Astrocyte (in vitro differentiated cells and primary cell): ENCODE measurements around the gene TRPM2. TPM values are rescaled to one million over a fixed set of nuclear protein-coding genes. Genes with fewer than 3 reads are reported as not detected.

Experiments used
- DNase-seq: peaks from one replicate; pipeline ENCODE4 v3.0.0-alpha.2; 2010; ENCODE audit warnings: low read depth
- FAIRE-seq: peaks from 2 replicates; lab custom pipeline; 2011; peaks lifted over from hg19 to GRCh38; lab: Jason Lieb, UNC
- H2AFZ ChIP-seq: 2 replicates; pipeline ENCODE4 v1.6.0; 2012; ENCODE audit warnings: low read depth, low read length, inconsistent platforms
- H3K27ac ChIP-seq: 2 replicates; pipeline ENCODE4 v1.5.1; 2011; ENCODE audit warnings: low read depth, low read length, inconsistent platforms
- H3K27me3 ChIP-seq: 2 replicates; pipeline ENCODE4 v1.6.0; 2011; ENCODE audit warnings: low read length, inconsistent platforms; ENCODE audit not compliant: insufficient read depth
- H3K36me3 ChIP-seq: 2 replicates; pipeline ENCODE4 v1.5.1; 2011; ENCODE audit warnings: low read length, inconsistent platforms; ENCODE audit not compliant: insufficient read depth
- H3K4me1 ChIP-seq: 2 replicates; pipeline ENCODE4 v1.5.1; 2011; ENCODE audit warnings: low read length, inconsistent platforms; ENCODE audit not compliant: insufficient read depth
- H3K4me2 ChIP-seq: 2 replicates; pipeline ENCODE4 v1.6.0; 2012; ENCODE audit warnings: low read length, inconsistent platforms
- H3K4me3 ChIP-seq: 2 replicates; pipeline ENCODE4 v1.5.1; 2011; ENCODE audit warnings: low read depth, mild to moderate bottlenecking, low read length, inconsistent platforms; ENCODE audit not compliant: insufficient read depth
- H3K79me2 ChIP-seq: 2 replicates; pipeline ENCODE4 v1.6.0; 2012; ENCODE audit warnings: mild to moderate bottlenecking, low read length, inconsistent platforms; ENCODE audit not compliant: insufficient read depth
- H3K9ac ChIP-seq: 2 replicates; pipeline ENCODE4 v1.6.0; 2012; ENCODE audit warnings: mild to moderate bottlenecking, low read length, inconsistent platforms
- H3K9me3 ChIP-seq: 2 replicates; pipeline ENCODE4 v1.5.1; 2012; ENCODE audit warnings: low read depth, mild to moderate bottlenecking, low read length, inconsistent platforms; ENCODE audit not compliant: insufficient read depth
- H4K20me1 ChIP-seq: 2 replicates; pipeline ENCODE4 v1.6.0; 2012; ENCODE audit warnings: low read length, inconsistent platforms; ENCODE audit not compliant: insufficient read depth
- H3K27ac Mint-ChIP-seq: one replicate; pipeline ENCODE4 v1.8.0; 2021; ENCODE audit warnings: mild to moderate bottlenecking, mixed read lengths; ENCODE audit not compliant: unreplicated experiment
- H3K27me3 Mint-ChIP-seq: one replicate; pipeline ENCODE4 v1.8.0; 2021; ENCODE audit warnings: low read depth, mixed read lengths; ENCODE audit not compliant: unreplicated experiment
- H3K36me3 Mint-ChIP-seq: one replicate; pipeline ENCODE4 v1.8.0; 2021; ENCODE audit warnings: low read depth, mixed read lengths; ENCODE audit not compliant: unreplicated experiment
- H3K4me1 Mint-ChIP-seq: one replicate; pipeline ENCODE4 v1.8.0; 2021; ENCODE audit warnings: low read depth, mixed read lengths; ENCODE audit not compliant: unreplicated experiment
- H3K4me3 Mint-ChIP-seq: one replicate; pipeline ENCODE4 v1.8.0; 2021; ENCODE audit warnings: mild to moderate bottlenecking, moderate library complexity, mixed read lengths; ENCODE audit not compliant: unreplicated experiment
- H3K9me3 Mint-ChIP-seq: one replicate; pipeline ENCODE4 v1.8.0; 2021; ENCODE audit warnings: mild to moderate bottlenecking, mixed read lengths; ENCODE audit not compliant: unreplicated experiment
- EZH2 ChIP-seq: IDR thresholded peaks from 2 replicates; pipeline ENCODE4 v1.6.1; 2012; ENCODE audit warnings: mild to moderate bottlenecking, low read length, inconsistent platforms; ENCODE audit not compliant: insufficient read depth
- total RNA-seq: library from RNA; stranded (reverse); gene quantifications from 2 replicates; pipeline ENCODE4 v1.2.1, GENCODE V29; 2021
- TF ChIP-seq, protein P1 (sequence below): IDR thresholded peaks from 2 replicates; pipeline ENCODE4 v1.5.1; 2011; ENCODE audit warnings: low read depth, mild to moderate bottlenecking, inconsistent platforms, low read length, moderate library complexity; ENCODE audit not compliant: insufficient read depth

The TRPM2 gene
- total RNA-seq, 1 donor from 2014 or later: 0.79 TPM

DNA sequence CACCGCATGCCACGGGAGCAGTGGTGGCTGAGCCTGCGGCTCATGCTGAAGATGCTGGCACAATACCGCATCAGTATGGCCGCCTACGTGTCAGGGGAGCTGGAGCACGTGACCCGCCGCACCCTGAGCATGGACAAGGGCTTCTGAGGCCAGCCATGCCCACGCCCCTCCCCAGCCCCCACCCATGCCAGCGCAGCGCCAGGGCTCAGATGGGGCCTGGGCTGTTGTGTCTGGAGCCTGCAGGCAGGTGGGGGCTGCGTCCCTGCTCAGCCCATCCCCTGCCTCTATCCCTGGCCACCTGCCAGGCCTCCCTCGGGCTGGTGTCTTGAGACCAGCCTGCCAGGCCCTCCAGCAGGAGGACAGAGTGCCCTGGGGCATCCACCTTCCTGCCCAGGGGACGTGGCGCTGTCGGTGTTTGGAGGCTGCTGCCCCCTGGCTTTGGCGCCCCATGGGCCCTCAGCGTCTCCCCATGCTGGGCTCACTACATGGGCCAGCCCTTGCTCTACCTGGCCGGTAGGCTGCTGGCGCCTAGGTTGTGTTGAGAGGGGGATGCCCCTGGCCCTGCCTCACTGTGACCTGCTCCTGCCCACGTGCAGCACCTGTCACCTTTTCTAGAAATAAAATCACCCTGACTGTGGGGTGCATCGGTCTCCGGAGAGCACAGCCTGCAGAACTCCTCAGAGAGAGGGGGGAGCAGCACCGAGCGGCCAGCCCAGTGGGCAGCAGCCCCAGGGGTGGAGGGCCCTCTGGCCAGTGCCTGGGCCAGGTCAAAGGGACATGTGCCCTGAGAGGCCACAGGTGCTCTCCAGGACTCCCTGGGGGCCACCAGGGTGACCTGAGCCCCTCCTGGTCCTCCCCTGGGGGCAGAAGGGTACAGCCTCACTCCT is 26.5 kb upstream of the TRPM2 start:
- TF ChIP-seq, protein P1, sequence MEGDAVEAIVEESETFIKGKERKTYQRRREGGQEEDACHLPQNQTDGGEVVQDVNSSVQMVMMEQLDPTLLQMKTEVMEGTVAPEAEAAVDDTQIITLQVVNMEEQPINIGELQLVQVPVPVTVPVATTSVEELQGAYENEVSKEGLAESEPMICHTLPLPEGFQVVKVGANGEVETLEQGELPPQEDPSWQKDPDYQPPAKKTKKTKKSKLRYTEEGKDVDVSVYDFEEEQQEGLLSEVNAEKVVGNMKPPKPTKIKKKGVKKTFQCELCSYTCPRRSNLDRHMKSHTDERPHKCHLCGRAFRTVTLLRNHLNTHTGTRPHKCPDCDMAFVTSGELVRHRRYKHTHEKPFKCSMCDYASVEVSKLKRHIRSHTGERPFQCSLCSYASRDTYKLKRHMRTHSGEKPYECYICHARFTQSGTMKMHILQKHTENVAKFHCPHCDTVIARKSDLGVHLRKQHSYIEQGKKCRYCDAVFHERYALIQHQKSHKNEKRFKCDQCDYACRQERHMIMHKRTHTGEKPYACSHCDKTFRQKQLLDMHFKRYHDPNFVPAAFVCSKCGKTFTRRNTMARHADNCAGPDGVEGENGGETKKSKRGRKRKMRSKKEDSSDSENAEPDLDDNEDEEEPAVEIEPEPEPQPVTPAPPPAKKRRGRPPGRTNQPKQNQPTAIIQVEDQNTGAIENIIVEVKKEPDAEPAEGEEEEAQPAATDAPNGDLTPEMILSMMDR: no peak
- no peak for TF ChIP-seq EZH2
- Mint-ChIP-seq H3K27ac (no peak overlapping the region), H3K9me3 (no peaks in the 10 kb centered on the region), H3K27me3 (peaks cover under 1% of the 10 kb centered on the region), H3K4me3 (no peak overlapping the region), H3K4me1 (peaks cover 2% of the 10 kb centered on the region), H3K36me3 (peaks cover under 1% of the 10 kb centered on the region)
- DNase-seq (no peak), FAIRE-seq (no peak)
- no peaks in the 10 kb centered on the region for H3K9me3 ChIP-seq
- no peaks in the 10 kb centered on the region for H3K27me3 ChIP-seq
- no peaks in the 10 kb centered on the region for H3K4me1 ChIP-seq
- no peaks in the 10 kb centered on the region for H3K36me3 ChIP-seq
- H3K4me2 ChIP-seq: no peak overlapping the region
- no peak overlapping the region for H3K27ac ChIP-seq
- no peak overlapping the region for H3K4me3 ChIP-seq
- peaks cover 4% of the 10 kb centered on the region for H4K20me1 ChIP-seq
- H2AFZ ChIP-seq: no peak overlapping the region
- no peaks in the 10 kb centered on the region for H3K79me2 ChIP-seq
- no peak overlapping the region for H3K9ac ChIP-seq

DNA sequence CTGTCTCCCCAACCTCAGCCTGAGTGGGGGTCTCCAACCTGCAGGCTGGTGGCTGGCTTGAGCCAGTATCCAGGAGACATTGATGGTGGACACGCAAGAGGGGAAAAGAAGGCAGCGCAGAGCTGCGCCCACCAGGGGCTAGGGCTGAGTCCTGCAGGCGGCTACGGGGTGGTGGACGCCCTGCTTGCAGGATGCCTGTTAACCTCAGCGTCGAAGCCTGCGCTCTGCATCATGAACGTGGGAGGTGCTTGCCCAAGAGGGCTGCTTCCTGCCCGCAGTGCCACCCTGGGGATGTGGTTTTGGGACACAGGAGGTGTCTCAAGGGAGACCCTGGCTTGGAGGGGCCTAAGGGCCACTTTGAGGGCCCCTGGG is 25.8 kb upstream of the TRPM2 start:
- H4K20me1 ChIP-seq: peaks cover 4% of the 10 kb centered on the region
- no peak overlapping the region for H3K4me3 ChIP-seq
- H3K4me3 Mint-ChIP-seq: no peak overlapping the region
- H2AFZ ChIP-seq: no peak overlapping the region
- H3K36me3 Mint-ChIP-seq: peaks cover 2% of the 10 kb centered on the region
- no peak overlapping the region for H3K27ac Mint-ChIP-seq
- H3K4me1 ChIP-seq: no peaks in the 10 kb centered on the region
- no peaks in the 10 kb centered on the region for H3K36me3 ChIP-seq
- H3K9me3 ChIP-seq: no peaks in the 10 kb centered on the region
- no peak overlapping the region for H3K9ac ChIP-seq
- DNase-seq (no peak), FAIRE-seq (no peak)
- H3K4me1 Mint-ChIP-seq: peaks cover 4% of the 10 kb centered on the region
- H3K27ac ChIP-seq: no peak overlapping the region
- peaks cover 2% of the 10 kb centered on the region for H3K27me3 Mint-ChIP-seq
- no peaks in the 10 kb centered on the region for H3K9me3 Mint-ChIP-seq
- no peak for TF ChIP-seq EZH2
- H3K27me3 ChIP-seq: no peaks in the 10 kb centered on the region
- no peak overlapping the region for H3K4me2 ChIP-seq
- H3K79me2 ChIP-seq: no peaks in the 10 kb centered on the region

DNA sequence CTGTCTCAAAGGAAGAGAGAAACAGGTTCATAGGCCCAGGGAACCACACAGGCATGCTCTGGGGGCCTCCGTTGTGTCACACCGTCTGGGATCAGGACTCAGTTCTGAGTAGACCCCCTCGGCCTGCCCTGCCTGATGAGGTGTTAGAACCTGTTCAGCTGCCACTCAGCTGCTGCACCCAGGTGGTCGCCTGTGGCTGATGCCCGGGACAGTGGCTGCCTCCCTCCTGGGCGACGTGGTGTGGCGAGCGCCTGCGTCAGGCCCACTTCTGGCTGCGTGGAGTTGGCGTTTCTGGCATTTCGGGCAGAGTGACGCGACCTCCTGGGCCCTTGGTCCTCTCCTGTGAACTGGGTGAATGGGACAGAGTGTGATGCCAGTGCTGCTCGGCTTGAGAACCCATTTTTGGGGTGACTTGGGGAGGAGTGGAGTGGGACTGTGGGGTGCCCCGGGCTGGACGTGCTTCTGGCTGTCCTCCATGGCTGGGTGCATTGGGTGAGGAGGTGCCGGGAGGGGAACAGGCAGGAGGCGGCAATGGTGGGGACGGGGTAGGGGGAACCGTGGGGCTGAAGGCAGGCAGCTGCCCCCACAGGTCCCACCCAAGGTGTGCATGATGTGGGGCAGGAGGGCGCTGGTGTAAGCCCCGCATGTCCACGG is 25.1 kb upstream of the TRPM2 start:
- H3K9ac ChIP-seq: no peak overlapping the region
- no peaks in the 10 kb centered on the region for H3K4me1 ChIP-seq
- H3K4me3 ChIP-seq: no peak overlapping the region
- no peaks in the 10 kb centered on the region for H3K27me3 ChIP-seq
- H3K9me3 Mint-ChIP-seq: no peaks in the 10 kb centered on the region
- H3K36me3 Mint-ChIP-seq: peaks cover 2% of the 10 kb centered on the region
- H3K27ac ChIP-seq: no peak overlapping the region
- no peak for DNase-seq
- no peak for FAIRE-seq
- H3K79me2 ChIP-seq: no peaks in the 10 kb centered on the region
- no peaks in the 10 kb centered on the region for H3K9me3 ChIP-seq
- peaks cover 2% of the 10 kb centered on the region for H3K27me3 Mint-ChIP-seq
- no peaks in the 10 kb centered on the region for H3K36me3 ChIP-seq
- H3K4me2 ChIP-seq: no peak overlapping the region
- peaks cover 4% of the 10 kb centered on the region for H3K4me1 Mint-ChIP-seq
- TF ChIP-seq EZH2: no peak
- TF ChIP-seq, protein P1: no peak
- no peak overlapping the region for H3K4me3 Mint-ChIP-seq
- H3K27ac Mint-ChIP-seq: no peak overlapping the region
- no peak overlapping the region for H2AFZ ChIP-seq
- peaks cover 4% of the 10 kb centered on the region for H4K20me1 ChIP-seq
